Brain microvascular endothelial cell (primary cell): ENCODE measurements around the gene GASK1A.

Experiments
- DNase-seq: peaks from one replicate; pipeline ENCODE4 v3.0.0-alpha.2; 2020
- H3K27ac ChIP-seq: fragments of 250-450 bp; sonication (Bioruptor Pico); 2 replicates; pipeline ENCODE4 v1.5.1; 2020; ENCODE audit warnings: mild to moderate bottlenecking, moderate library complexity
- H3K27me3 ChIP-seq: fragments of 250-450 bp; sonication (Bioruptor Pico); replicated peaks from 2 replicates; pipeline ENCODE4 v1.5.1; 2020; ENCODE audit warnings: mild to moderate bottlenecking
- H3K36me3 ChIP-seq: fragments of 250-450 bp; sonication (Bioruptor Pico); replicated peaks from 2 replicates; pipeline ENCODE4 v1.5.1; 2020; ENCODE audit warnings: mild to moderate bottlenecking
- H3K4me3 ChIP-seq: 2 replicates; pipeline ENCODE4 v1.5.1; 2011; ENCODE audit warnings: low read depth, mild to moderate bottlenecking, control low read depth, low read length, moderate library complexity
- in situ Hi-C: cut with HindIII; loops from 2 replicates; pipeline ENCODE4 v1.10.0; 2017; ENCODE audit warnings: low sequenced_read_pairs, low pct_ligation_motif_present
- TF ChIP-seq, protein P1 (sequence below): IDR thresholded peaks from 2 replicates; pipeline ENCODE4 v1.5.1; 2011; ENCODE audit warnings: low read depth, mild to moderate bottlenecking, moderate library complexity, low read length, control low read depth, inconsistent platforms; ENCODE audit errors: missing control alignments

Gene GASK1A

DNA sequence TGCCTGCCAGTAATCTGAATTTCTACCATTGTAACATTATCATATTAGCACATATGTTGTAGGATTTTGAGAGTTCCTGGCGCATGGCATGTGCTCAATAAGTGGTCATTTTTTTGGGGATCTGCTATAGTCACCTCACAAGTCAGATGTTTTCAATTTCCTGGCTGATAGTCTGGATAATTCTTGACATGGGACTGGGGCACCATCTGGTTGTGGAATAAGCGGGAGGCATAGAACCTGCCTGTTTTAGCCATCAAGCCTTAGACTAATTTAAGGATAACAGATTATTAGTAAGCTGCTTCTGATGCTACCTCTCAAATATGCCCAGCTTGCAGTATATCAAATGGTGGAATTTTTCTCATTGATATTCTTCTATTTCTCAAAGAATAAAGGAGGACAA is 39.1 kb downstream of the GASK1A start:
- no peaks in the 10 kb centered on the region for H3K36me3 ChIP-seq
- H3K4me3 ChIP-seq, result no peak overlapping the region
- in situ Hi-C loops, result no loop called here
- DNase-seq, result no peak
- no peak overlapping the region for H3K27ac ChIP-seq
- TF ChIP-seq, protein P1, sequence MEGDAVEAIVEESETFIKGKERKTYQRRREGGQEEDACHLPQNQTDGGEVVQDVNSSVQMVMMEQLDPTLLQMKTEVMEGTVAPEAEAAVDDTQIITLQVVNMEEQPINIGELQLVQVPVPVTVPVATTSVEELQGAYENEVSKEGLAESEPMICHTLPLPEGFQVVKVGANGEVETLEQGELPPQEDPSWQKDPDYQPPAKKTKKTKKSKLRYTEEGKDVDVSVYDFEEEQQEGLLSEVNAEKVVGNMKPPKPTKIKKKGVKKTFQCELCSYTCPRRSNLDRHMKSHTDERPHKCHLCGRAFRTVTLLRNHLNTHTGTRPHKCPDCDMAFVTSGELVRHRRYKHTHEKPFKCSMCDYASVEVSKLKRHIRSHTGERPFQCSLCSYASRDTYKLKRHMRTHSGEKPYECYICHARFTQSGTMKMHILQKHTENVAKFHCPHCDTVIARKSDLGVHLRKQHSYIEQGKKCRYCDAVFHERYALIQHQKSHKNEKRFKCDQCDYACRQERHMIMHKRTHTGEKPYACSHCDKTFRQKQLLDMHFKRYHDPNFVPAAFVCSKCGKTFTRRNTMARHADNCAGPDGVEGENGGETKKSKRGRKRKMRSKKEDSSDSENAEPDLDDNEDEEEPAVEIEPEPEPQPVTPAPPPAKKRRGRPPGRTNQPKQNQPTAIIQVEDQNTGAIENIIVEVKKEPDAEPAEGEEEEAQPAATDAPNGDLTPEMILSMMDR, result no peak
- no peaks in the 10 kb centered on the region for H3K27me3 ChIP-seq

DNA sequence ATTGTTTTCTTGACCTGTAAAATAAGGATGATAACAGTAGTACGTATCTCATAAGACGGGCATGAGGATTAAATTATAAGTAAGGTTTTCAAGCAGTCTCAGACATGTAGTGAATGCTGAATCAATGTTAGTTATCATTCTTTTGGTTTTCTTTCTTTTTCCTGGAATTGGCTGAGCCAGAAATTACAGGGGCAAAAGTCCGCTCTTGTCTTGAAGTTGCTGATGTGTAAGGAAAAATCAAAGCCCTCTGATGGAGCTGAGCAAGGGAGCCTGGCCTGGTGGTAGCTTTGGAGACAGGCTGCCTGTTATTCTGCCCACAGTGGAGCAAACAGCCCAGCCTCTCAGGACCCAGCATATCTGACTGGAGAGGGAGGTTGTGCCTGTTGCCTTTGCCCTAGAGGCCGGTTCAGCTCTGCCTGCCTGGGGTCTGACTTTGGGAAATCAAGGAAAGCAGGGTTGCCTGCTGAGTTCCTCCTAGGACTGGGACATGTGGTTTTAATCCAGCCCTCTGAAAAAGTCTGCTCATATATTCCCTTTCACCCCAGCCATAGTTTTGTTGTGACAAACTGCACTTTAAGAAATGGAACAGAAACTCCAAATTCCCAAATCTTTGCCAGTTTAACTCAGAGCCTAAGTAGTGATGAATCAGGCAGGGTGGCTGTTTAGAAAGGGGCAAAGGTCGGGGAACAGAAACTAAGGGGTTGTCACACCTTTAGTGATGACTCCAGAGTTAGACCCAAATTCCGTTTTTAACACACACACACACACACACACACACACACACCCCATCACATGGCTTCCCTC is 40.1 kb downstream of the GASK1A start:
- Histone ChIP-seq H3K27ac (no peak overlapping the region), H3K36me3 (no peaks in the 10 kb centered on the region), H3K27me3 (no peaks in the 10 kb centered on the region), H3K4me3 (no peak overlapping the region)
- DNase-seq, result no peak
- in situ Hi-C loops, result no loop called here
- TF ChIP-seq, protein P1, result no peak

DNA sequence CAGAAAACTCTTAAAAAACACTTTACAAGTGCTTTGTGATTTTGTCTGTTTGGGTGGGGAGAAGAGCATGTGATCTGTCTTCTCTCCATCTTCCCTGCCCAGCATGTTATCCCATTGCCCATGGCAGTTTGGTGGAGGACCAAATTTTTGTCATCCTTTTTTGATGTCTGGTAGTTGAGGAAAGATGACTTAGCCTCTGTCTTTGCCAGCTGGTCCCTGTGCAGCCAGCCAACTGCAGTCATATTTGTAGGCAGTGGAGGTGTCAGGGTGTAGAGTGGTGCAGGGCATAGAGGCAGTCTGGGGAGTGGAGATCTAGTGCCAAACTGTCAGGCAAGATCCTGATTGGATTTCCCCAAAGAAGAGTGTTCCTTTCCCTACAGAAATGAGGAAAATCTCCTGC is 40.7 kb downstream of the GASK1A start:
- DNase-seq, result no peak
- H3K36me3 ChIP-seq, result no peaks in the 10 kb centered on the region
- TF ChIP-seq, protein P1, result no peak
- no peak overlapping the region for H3K27ac ChIP-seq
- in situ Hi-C loops, result no loop called here
- H3K27me3 ChIP-seq, result no peaks in the 10 kb centered on the region
- no peak overlapping the region for H3K4me3 ChIP-seq

DNA sequence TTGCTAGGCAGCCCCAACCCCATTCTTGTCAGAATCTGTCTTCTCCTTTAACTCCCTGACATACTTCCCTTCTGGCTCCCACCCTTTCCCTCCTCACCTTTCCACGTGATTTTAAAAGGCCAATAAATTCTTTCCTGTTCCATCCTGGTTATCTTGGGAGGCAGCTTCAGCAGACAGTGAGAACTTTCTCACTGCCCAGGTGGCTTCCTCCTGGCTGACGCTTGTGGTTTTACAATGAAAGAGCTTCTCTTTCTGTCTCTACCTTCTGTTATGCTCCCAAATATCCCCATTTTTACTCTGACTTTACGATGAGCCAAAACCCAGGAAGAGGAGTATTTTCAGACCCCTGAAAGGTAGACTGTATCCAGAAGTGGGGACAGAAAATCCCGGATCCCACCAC is 42.1 kb downstream of the GASK1A start:
- Histone ChIP-seq H3K36me3 (no peaks in the 10 kb centered on the region), H3K4me3 (no peak overlapping the region), H3K27me3 (no peaks in the 10 kb centered on the region), H3K27ac (no peak overlapping the region)
- TF ChIP-seq, protein P1, result no peak
- in situ Hi-C loops, result no loop called here
- DNase-seq, result no peak

DNA sequence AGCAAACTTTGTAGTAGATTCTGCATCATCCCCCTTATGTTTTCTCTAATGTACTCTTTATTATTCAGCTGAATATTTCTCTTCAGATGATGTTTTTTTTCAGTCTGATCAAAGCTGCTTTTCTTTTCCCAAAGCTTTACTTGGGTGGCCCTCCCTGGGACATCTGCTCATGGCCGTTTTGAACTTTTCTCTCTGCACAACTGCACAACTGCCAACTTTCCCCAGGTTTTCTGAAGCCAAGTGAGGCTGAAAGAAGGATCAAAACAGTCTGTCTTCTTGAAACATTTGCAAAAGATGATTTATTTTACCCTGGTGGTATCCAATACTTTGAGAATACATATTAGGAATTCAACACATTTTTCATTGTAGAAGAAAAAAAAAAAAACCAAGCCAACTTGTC is 43.0 kb downstream of the GASK1A start:
- TF ChIP-seq, protein P1, result no peak
- Histone ChIP-seq H3K27me3 (no peaks in the 10 kb centered on the region), H3K4me3 (no peak overlapping the region), H3K36me3 (no peaks in the 10 kb centered on the region), H3K27ac (no peak overlapping the region)
- in situ Hi-C loops, result no loop called here
- DNase-seq, result no peak

DNA sequence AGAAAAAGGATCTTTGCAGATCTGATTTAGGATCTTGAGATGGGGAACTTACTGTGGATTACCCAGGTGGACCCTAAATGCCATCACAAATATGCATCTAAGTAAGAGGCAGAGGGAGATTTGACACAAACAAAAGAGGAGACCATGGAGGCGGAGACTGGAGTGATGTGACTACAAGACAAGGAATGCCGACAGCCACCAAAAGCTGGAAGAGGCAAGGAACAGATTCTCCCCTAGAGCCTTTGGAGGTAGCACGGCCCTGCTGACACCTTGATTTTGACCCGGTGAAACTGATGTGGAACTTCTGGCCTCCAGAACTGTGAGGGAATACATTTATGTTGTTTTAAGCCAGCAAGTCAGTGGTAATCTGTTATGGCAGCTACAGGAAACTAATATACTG is 44.0 kb downstream of the GASK1A start:
- Histone ChIP-seq H3K4me3 (no peak overlapping the region), H3K27ac (no peak overlapping the region), H3K27me3 (no peaks in the 10 kb centered on the region), H3K36me3 (no peaks in the 10 kb centered on the region)
- DNase-seq, result no peak
- TF ChIP-seq, protein P1, result no peak
- in situ Hi-C loops, result no loop called here
